HG03378 (cell line): ENCODE results near the gene CALY.

Experiments
- ATAC-seq: cut with Tn5 transposase; IDR thresholded peaks from one replicate; pipeline ENCODE4 v1.9.1; 2021; ENCODE audit warnings: mild to moderate bottlenecking, moderate library complexity; ENCODE audit not compliant: unreplicated experiment

CALY gene

GRCh38 chr10:133353202-133353959, 16.7 kb upstream of the CALY start:
- ATAC-seq: no peak

- ATAC-seq: no peak
Measured at GRCh38 chr10:133351408-133352318, 15.0 kb upstream of the CALY start.

GRCh38 chr10:133350950-133351329, 14.2 kb upstream of the CALY start:
- ATAC-seq: no peak

GRCh38 chr10:133350283-133350949, 13.7 kb upstream of the CALY start:
- no peak for ATAC-seq

- ATAC-seq: no peak
Measured at GRCh38 chr10:133349577-133350011, 12.9 kb upstream of the CALY start.

GRCh38 chr10:133349160-133349568, 12.5 kb upstream of the CALY start:
- no peak for ATAC-seq

- no peak for ATAC-seq
Measured at GRCh38 chr10:133347710-133348517, 11.2 kb upstream of the CALY start.

GRCh38 chr10:133346413-133346812, 9.7 kb upstream of the CALY start:
- ATAC-seq: no peak

- no peak for ATAC-seq
Measured at GRCh38 chr10:133344236-133344635, 7.5 kb upstream of the CALY start.

- ATAC-seq: no peak
Measured at GRCh38 chr10:133343558-133343957, 6.9 kb upstream of the CALY start.

- ATAC-seq: no peak
Measured at GRCh38 chr10:133342942-133343341, 6.2 kb upstream of the CALY start.

GRCh38 chr10:133341983-133342382, 5.3 kb upstream of the CALY start:
- ATAC-seq: no peak

- ATAC-seq: no peak
Measured at GRCh38 chr10:133339708-133340380, 3.1 kb upstream of the CALY start.

- no peak for ATAC-seq
Measured at GRCh38 chr10:133338080-133339071, 1.7 kb upstream of the CALY start.

- ATAC-seq: no peak
Measured at GRCh38 chr10:133337370-133337725, 652 bp upstream of the CALY start.

- ATAC-seq: no peak
Measured at GRCh38 chr10:133336118-133336576, 549 bp downstream of the CALY start.

- no peak for ATAC-seq
Measured at GRCh38 chr10:133335246-133336117, 1.2 kb downstream of the CALY start.
